ENCODE data around the gene ESPNL.
A peak's percentile ranks its signal among the peaks of the same experiment; 100 is the strongest.
"Not testable (repeated sequence)": the region's sequence is repeated elsewhere in the genome, so short reads cannot be mapped to it uniquely, and the experiment has no call there.

The ESPNL gene

GRCh38 chr2:238100049-238100820 is at the start of gene ESPNL:
TSS of gene ESPNL (plus strand) at chr2:238100340. CDS start at chr2:238100420, 80 bp downstream.
- no peaks in the 10 kb centered on the region for H3K9me3 ChIP-seq (ENCODE audit: severe bottlenecking)
- TF ChIP-seq CTCF (IDR thresholded peaks at IDR 0.05; ENCODE audit: poor library complexity, severe bottlenecking), result no peak
- no peaks in the 10 kb centered on the region for H3K36me3 ChIP-seq (ENCODE audit: low read depth)
- no peak within 1 kb of the TSS for H3K4me3 ChIP-seq (ENCODE audit: severe bottlenecking)
- no peaks in the 10 kb centered on the region for H3K4me1 ChIP-seq (ENCODE audit: insufficient read depth, poor library complexity, severe bottlenecking)
- DNase-seq (ENCODE audit: low spot score) (peak; percentile 52), ATAC-seq (ENCODE audit: low read depth) (no peak)
- no peak within 1 kb of the TSS for H3K27ac ChIP-seq (ENCODE audit: poor library complexity, severe bottlenecking)
- no peaks in the 10 kb centered on the region for H3K27me3 ChIP-seq (ENCODE audit: insufficient read depth, poor library complexity, severe bottlenecking)

DNA sequence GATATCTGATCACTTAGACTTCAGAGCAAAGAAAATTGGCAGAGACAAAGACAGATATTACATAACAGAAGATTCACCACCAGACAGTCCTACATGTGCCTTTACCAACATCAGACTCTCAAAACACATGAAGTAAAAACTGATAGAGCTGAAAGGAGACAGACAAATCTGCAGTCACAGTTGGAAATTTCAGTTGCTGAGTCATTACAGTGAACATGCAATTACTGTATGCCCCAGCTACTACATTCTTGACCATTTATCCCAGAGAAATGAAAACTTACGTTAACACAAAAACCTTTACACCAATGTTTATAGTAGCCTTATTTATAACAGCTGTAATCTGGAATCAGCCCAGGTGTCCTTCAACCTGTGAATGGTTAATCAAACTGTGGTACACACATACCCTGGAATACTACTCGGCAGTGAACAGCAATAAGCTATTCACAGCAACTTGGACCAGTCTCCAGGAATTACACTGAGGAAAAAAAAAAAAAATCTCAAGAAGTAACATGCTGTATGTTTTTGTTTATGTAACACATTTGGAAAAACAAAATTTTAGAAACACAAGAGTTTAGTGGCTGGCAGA is 46.9 kb upstream of the ESPNL start:
- Histone ChIP-seq H3K36me3 (ENCODE audit: low read depth) (no peaks in the 10 kb centered on the region), H3K27ac (ENCODE audit: poor library complexity, severe bottlenecking) (no peak overlapping the region), H3K9me3 (ENCODE audit: severe bottlenecking) (no peaks in the 10 kb centered on the region), H3K27me3 (ENCODE audit: insufficient read depth, poor library complexity, severe bottlenecking) (no peaks in the 10 kb centered on the region), H3K4me3 (ENCODE audit: severe bottlenecking) (no peak overlapping the region), H3K4me1 (ENCODE audit: insufficient read depth, poor library complexity, severe bottlenecking) (no peaks in the 10 kb centered on the region)
- DNase-seq (ENCODE audit: low spot score) (no peak), ATAC-seq (ENCODE audit: low read depth) (no peak)
- TF ChIP-seq CTCF (IDR thresholded peaks at IDR 0.05; ENCODE audit: poor library complexity, severe bottlenecking), result no peak

GRCh38 chr2:238055841-238056240 is 44.3 kb upstream of the ESPNL start:
- DNase-seq (ENCODE audit: low spot score) (no peak), ATAC-seq (ENCODE audit: low read depth) (no peak)
- H3K9me3 ChIP-seq (ENCODE audit: severe bottlenecking), result no peaks in the 10 kb centered on the region
- H3K27me3 ChIP-seq (ENCODE audit: insufficient read depth, poor library complexity, severe bottlenecking), result no peaks in the 10 kb centered on the region
- no peak for TF ChIP-seq CTCF (IDR thresholded peaks at IDR 0.05; ENCODE audit: poor library complexity, severe bottlenecking)
- no peaks in the 10 kb centered on the region for H3K4me1 ChIP-seq (ENCODE audit: insufficient read depth, poor library complexity, severe bottlenecking)
- H3K4me3 ChIP-seq (ENCODE audit: severe bottlenecking), result no peak overlapping the region
- H3K36me3 ChIP-seq (ENCODE audit: low read depth), result no peaks in the 10 kb centered on the region
- no peak overlapping the region for H3K27ac ChIP-seq (ENCODE audit: poor library complexity, severe bottlenecking)

DNA sequence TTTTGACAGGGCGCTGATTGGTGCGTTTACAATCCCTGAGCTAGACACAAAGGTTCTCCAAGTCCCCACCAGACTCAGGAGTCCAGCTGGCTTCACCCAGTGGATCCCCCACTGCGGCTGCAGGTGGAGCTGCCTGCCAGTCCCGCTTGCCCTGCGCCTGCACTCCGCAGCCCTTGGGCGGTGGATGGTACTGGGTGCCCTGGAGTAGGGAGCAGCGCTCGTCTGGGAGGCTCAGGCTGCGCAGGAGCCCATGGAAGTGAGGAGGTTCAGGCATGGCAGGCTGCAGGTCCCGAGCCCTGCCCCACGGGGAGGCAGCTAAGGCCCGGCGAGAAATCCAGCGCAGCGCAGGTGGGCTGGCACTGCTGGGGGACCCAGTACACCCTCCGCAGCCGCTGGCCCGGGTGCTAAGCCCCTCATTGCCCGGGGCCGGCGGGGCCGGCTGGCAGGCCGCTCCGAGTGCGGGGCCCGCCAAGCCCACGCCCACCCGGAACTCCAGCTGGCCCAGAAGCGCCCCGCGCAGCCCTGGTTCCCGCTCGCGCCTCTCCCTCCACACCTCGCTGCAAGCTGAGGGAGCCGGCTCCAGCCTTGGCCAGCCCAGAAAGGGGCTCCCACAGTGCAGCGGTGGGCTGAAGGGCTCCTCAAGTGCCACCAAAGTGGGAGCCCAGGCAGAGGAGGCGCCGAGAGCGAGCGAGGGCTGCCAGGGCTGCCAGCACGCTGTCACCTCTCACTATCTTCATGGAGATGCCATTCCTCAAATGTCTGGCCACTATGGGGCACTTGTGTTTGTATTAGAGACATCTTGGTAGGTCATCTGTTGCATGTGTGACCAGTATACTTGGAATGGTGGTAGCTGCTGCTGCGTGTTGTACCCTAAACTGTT is 42.2 kb upstream of the ESPNL start:
- not testable (repeated sequence) for H3K27me3 ChIP-seq (ENCODE audit: insufficient read depth, poor library complexity, severe bottlenecking)

GRCh38 chr2:238059505-238059904 is 40.6 kb upstream of the ESPNL start:
- DNase-seq (ENCODE audit: low spot score) (no peak), ATAC-seq (ENCODE audit: low read depth) (no peak)
- no peak overlapping the region for H3K27ac ChIP-seq (ENCODE audit: poor library complexity, severe bottlenecking)
- TF ChIP-seq CTCF (IDR thresholded peaks at IDR 0.05; ENCODE audit: poor library complexity, severe bottlenecking), result no peak
- H3K4me3 ChIP-seq (ENCODE audit: severe bottlenecking), result peak overlapping the region; percentile 87
- no peaks in the 10 kb centered on the region for H3K27me3 ChIP-seq (ENCODE audit: insufficient read depth, poor library complexity, severe bottlenecking)
- H3K9me3 ChIP-seq (ENCODE audit: severe bottlenecking), result no peaks in the 10 kb centered on the region
- peaks cover 4% of the 10 kb centered on the region for H3K36me3 ChIP-seq (ENCODE audit: low read depth)
- peaks cover 5% of the 10 kb centered on the region for H3K4me1 ChIP-seq (ENCODE audit: insufficient read depth, poor library complexity, severe bottlenecking)

More for the DNA sequence above, 42.2 kb upstream of the ESPNL start:
- not testable (repeated sequence) for H3K27ac ChIP-seq (ENCODE audit: poor library complexity, severe bottlenecking); H3K36me3 ChIP-seq (ENCODE audit: low read depth); H3K4me1 ChIP-seq (ENCODE audit: insufficient read depth, poor library complexity, severe bottlenecking); H3K9me3 ChIP-seq (ENCODE audit: severe bottlenecking); ATAC-seq (ENCODE audit: low read depth); H3K4me3 ChIP-seq (ENCODE audit: severe bottlenecking); DNase-seq (ENCODE audit: low spot score)
